Measurements from ENCODE around the gene RCAN2. TPM values are rescaled to one million over a fixed set of nuclear protein-coding genes. Genes with fewer than 3 reads are reported as not detected.

Gene RCAN2
- total and polyA plus RNA-seq, 7 donors: 2.6 to 108 (median 20.0) TPM

- no peak for TF ChIP-seq CTCF (IDR thresholded peaks at IDR 0.05)
- DNase-seq (no peak), ATAC-seq (no peak)
- no peak overlapping the region for H3K27ac ChIP-seq
- H3K4me3 ChIP-seq: no peak overlapping the region
- intact Hi-C loops (cut with DNase I): no loop called here
- H3K27me3 ChIP-seq (ENCODE audit: insufficient read depth in 3 of 3, low read length in 2 of 3): no peaks in the 10 kb centered on the region
- WGBS, 3 donors: 79 to 87% (median 80%) methylated on average over 3 of the region's 3 CpGs
- H3K4me1 ChIP-seq: no peaks in the 10 kb centered on the region
- H3K36me3 ChIP-seq (ENCODE audit: insufficient read depth in 1 of 2, low read depth in 1 of 2): no peaks in the 10 kb centered on the region
- no peaks in the 10 kb centered on the region for H3K9me3 ChIP-seq
Measured at GRCh38 chr6:46528961-46529750, 37.9 kb upstream of the RCAN2 start.

GRCh38 chr6:46526607-46527006 lies 35.4 kb upstream of the RCAN2 start:
- no peak for DNase-seq
- no peaks in the 10 kb centered on the region for H3K36me3 ChIP-seq (ENCODE audit: insufficient read depth in 1 of 2, low read depth in 1 of 2)
- no peak for TF ChIP-seq CTCF (IDR thresholded peaks at IDR 0.05)
- H3K27ac ChIP-seq: no peak overlapping the region
- intact Hi-C loops (cut with DNase I): no loop called here
- no peaks in the 10 kb centered on the region for H3K4me1 ChIP-seq
- WGBS, 3 donors: 81 to 94% (median 90%) methylated on average over 2 of the region's 2 CpGs
- no peaks in the 10 kb centered on the region for H3K27me3 ChIP-seq (ENCODE audit: insufficient read depth in 3 of 3, low read length in 2 of 3)
- H3K9me3 ChIP-seq: no peaks in the 10 kb centered on the region
- no peak overlapping the region for H3K4me3 ChIP-seq
- ATAC-seq: no peak

GRCh38 chr6:46525583-46525982 lies 34.3 kb upstream of the RCAN2 start:
- intact Hi-C loops (cut with DNase I): no loop called here
- no peak for TF ChIP-seq CTCF (IDR thresholded peaks at IDR 0.05)
- no peak for ATAC-seq

GRCh38 chr6:46521464-46521971 lies 30.3 kb upstream of the RCAN2 start:
- Histone ChIP-seq H3K27me3 (ENCODE audit: insufficient read depth in 3 of 3, low read length in 2 of 3) (no peaks in the 10 kb centered on the region), H3K4me3 (no peak overlapping the region), H3K4me1 (no peaks in the 10 kb centered on the region), H3K36me3 (ENCODE audit: insufficient read depth in 1 of 2, low read depth in 1 of 2) (no peaks in the 10 kb centered on the region), H3K9me3 (no peaks in the 10 kb centered on the region), H3K27ac (no peak overlapping the region)
- intact Hi-C loops (cut with DNase I): no loop called here
- DNase-seq: no peak
- no peak for TF ChIP-seq CTCF (IDR thresholded peaks at IDR 0.05)
- ATAC-seq: no peak

More at GRCh38 chr6:46525583-46525982, 34.3 kb upstream of the RCAN2 start:
- Histone ChIP-seq H3K4me3 (no peak overlapping the region), H3K27ac (no peak overlapping the region), H3K27me3 (ENCODE audit: insufficient read depth in 3 of 3, low read length in 2 of 3) (no peaks in the 10 kb centered on the region), H3K9me3 (no peaks in the 10 kb centered on the region), H3K4me1 (no peaks in the 10 kb centered on the region), H3K36me3 (ENCODE audit: insufficient read depth in 1 of 2, low read depth in 1 of 2) (no peaks in the 10 kb centered on the region)
- DNase-seq: no peak

- no peaks in the 10 kb centered on the region for H3K27me3 ChIP-seq (ENCODE audit: insufficient read depth in 3 of 3, low read length in 2 of 3)
- no peak for TF ChIP-seq CTCF (IDR thresholded peaks at IDR 0.05)
- no peaks in the 10 kb centered on the region for H3K36me3 ChIP-seq (ENCODE audit: insufficient read depth in 1 of 2, low read depth in 1 of 2)
- no peak for ATAC-seq
- intact Hi-C loops (cut with DNase I): no loop called here
- no peak for DNase-seq
- H3K9me3 ChIP-seq: no peaks in the 10 kb centered on the region
- no peak overlapping the region for H3K4me3 ChIP-seq
- no peak overlapping the region for H3K27ac ChIP-seq
- H3K4me1 ChIP-seq: no peaks in the 10 kb centered on the region
Measured at GRCh38 chr6:46517202-46517601, 26.0 kb upstream of the RCAN2 start.

Data from psoas muscle (tissue), 8 donors.